Thyroid gland (tissue), 4 donors: ENCODE measurements around the gene KIF2A. TPM values are rescaled to one million over a fixed set of nuclear protein-coding genes. Genes with fewer than 3 reads are reported as not detected.

ENCODE experiments used
- DNase-seq, 2 donors: peaks; one replicate each; pipeline ENCODE4 v3.0.0-alpha.2; 2019
- H3K27ac ChIP-seq, 3 donors: fragments of 200-600 bp; sonication (generic); 1 replicate in 2 of 3; 2 replicates in 1 of 3; pipeline ENCODE4 v1.5.1; 2016 to 2019; ENCODE audit warnings: mild to moderate bottlenecking in 1 of 3, moderate library complexity in 1 of 3
- H3K27me3 ChIP-seq: fragments of 200-600 bp; sonication (generic); one replicate; pipeline ENCODE4 v1.5.1; 2019
- H3K36me3 ChIP-seq, 2 donors: fragments of 200-600 bp; sonication (generic); one replicate each; pipeline ENCODE4 v1.5.1; 2016 to 2019
- H3K4me1 ChIP-seq, 2 donors: fragments of 200-600 bp; sonication (generic); one replicate each; pipeline ENCODE4 v1.5.1; 2017 to 2019
- H3K4me3 ChIP-seq, 3 donors: fragments of 200-600 bp; sonication (generic); replicated peaks in 1 of 3; 1 replicate in 2 of 3; 2 replicates in 1 of 3; pipeline ENCODE4 v1.5.1; 2016; ENCODE audit warnings: mild to moderate bottlenecking in 1 of 3
- H3K9me3 ChIP-seq: fragments of 200-600 bp; sonication (generic); one replicate; pipeline ENCODE4 v1.5.1; 2017
- CTCF ChIP-seq, 6 experiments: fragments of 200-600 bp in 3 of 6; fragments of 450-650 bp in 3 of 6; sonication (generic) in 3 of 6; IDR thresholded peaks; one replicate each; pipeline ENCODE4 v1.5.1; 2016 to 2019; ENCODE audit warnings: antibody characterized with exemption in 6 of 6, mild to moderate bottlenecking in 2 of 6, inconsistent platforms in 1 of 6, moderate library complexity in 1 of 6
- POLR2A ChIP-seq, 2 donors: fragments of 450-650 bp; IDR thresholded peaks; one replicate each; pipeline ENCODE4 v1.6.1; 2017; ENCODE audit warnings: antibody characterized with exemption in 2 of 2, mild to moderate bottlenecking in 2 of 2, moderate library complexity in 1 of 2
- WGBS, 2 donors: methylation state at CpG; one replicate each; pipeline ENCODE4 v1.1.5; 2017; 5-methylcytosine and 5-hydroxymethylcytosine counted together
- intact Hi-C: fragments of 100-400 bp; cut with DNase I; formaldehyde crosslinking; loops from one replicate; pipeline ENCODE4 v1.15.1; 2023
- total RNA-seq, 4 donors: library from RNA; depleted of rRNA; stranded (reverse); fragments of >200 nt; gene quantifications; one replicate each; pipeline ENCODE4 v1.2.3, GENCODE V29; 2016

KIF2A gene
- total RNA-seq, 4 donors from 2014 or later: 34.9 to 118 (median 54.8) TPM

DNA sequence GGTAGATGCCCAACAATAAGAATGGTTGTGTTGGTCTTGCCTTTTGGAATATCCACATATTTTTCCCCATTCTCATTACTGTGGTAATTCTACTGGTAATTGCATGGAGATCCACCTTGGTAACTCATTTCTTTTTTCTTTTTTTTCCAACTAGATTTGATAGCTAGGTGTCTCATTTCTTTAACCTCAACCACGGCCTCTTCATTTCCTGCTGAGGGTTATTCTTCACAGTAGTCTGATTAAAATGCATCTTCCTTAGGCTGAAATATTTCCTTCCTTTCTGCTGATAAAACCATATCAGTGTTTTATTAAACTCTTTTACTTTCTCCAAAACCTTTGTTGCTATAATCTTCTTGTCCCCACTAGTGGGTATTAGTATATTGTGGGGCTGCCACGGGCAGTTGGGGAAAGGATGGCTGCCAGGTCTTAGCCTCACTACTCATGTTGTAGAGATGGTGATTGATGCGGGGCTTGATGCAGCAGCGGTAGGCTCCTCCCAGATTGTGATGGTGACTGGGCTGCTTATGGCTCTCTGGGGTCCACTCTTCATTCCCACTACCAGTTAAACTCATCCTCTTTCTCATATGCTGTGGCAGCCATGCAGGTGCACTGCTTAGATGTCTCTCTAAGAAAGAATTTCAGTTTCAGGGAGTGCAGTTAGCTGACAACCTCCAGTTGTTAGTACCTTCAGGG, 35.9 kb downstream of the KIF2A start:
- no peaks in the 10 kb centered on the region for H3K27me3 ChIP-seq
- TF ChIP-seq POLR2A (IDR thresholded peaks at IDR 0.05) (no peak), CTCF (IDR thresholded peaks at IDR 0.05) (no peak)
- intact Hi-C loops: no loop called here
- WGBS, 2 donors: 91 to 95% methylated on average over 4 of the region's 4 CpGs
- DNase-seq: no peak
- H3K9me3 ChIP-seq: no peaks in the 10 kb centered on the region
- no peaks in the 10 kb centered on the region for H3K4me1 ChIP-seq
- H3K27ac ChIP-seq: no peak overlapping the region
- H3K4me3 ChIP-seq: no peak overlapping the region
- no peaks in the 10 kb centered on the region for H3K36me3 ChIP-seq

GRCh38 chr5:62342476-62342837, 36.5 kb downstream of the KIF2A start:
- intact Hi-C loops: no loop called here
- Histone ChIP-seq H3K4me3 (no peak overlapping the region), H3K36me3 (no peaks in the 10 kb centered on the region), H3K9me3 (no peaks in the 10 kb centered on the region), H3K27ac (no peak overlapping the region), H3K4me1 (no peaks in the 10 kb centered on the region), H3K27me3 (no peaks in the 10 kb centered on the region)
- DNase-seq: no peak
- TF ChIP-seq POLR2A (IDR thresholded peaks at IDR 0.05) (no peak), CTCF (IDR thresholded peaks at IDR 0.05) (no peak)
- WGBS, 2 donors: 98% methylated on average over 2 of the region's 2 CpGs

DNA sequence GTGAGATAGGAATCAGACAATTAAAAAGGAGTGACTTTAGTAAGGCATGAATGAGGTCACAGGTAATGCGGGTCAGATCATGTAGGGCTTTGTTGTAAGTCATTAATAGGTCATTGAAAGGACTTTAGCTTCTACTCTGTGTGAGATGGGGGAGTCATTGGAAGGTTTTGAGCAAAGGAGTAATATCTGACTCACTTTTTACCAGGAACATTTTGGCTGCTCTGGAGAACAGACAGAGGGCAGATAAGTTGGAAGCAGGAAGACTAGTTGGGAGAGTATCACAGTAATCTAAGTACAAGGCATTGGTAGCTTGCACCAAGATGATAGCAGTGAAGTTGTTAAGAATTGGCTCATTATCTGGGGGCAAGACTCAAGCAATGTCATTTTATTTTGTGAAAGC, 37.4 kb downstream of the KIF2A start:
- TF ChIP-seq POLR2A (IDR thresholded peaks at IDR 0.05) (no peak), CTCF (IDR thresholded peaks at IDR 0.05) (no peak)
- Histone ChIP-seq H3K9me3 (no peaks in the 10 kb centered on the region), H3K27ac (no peak overlapping the region), H3K4me1 (no peaks in the 10 kb centered on the region), H3K27me3 (no peaks in the 10 kb centered on the region), H3K36me3 (peaks cover 0 to 1% of the 10 kb centered on the region in 2 donors), H3K4me3 (no peak overlapping the region)
- 100% methylated on average over 1 of the region's 1 CpG for WGBS, 2 donors
- intact Hi-C loops: no loop called here
- DNase-seq: no peak

- H3K27me3 ChIP-seq: no peaks in the 10 kb centered on the region
- H3K4me1 ChIP-seq: no peaks in the 10 kb centered on the region
- no peaks in the 10 kb centered on the region for H3K9me3 ChIP-seq
- 95 to 96% methylated on average over 2 of the region's 2 CpGs for WGBS, 2 donors
- intact Hi-C loops: no loop called here
- no peak overlapping the region for H3K4me3 ChIP-seq
- no peak overlapping the region for H3K27ac ChIP-seq
- no peak for DNase-seq
- TF ChIP-seq POLR2A (IDR thresholded peaks at IDR 0.05): no peak
- no peak for TF ChIP-seq CTCF (IDR thresholded peaks at IDR 0.05)
- peaks cover 0 to 5% of the 10 kb centered on the region in 2 donors for H3K36me3 ChIP-seq
Measured at GRCh38 chr5:62346748-62347147, 40.7 kb downstream of the KIF2A start.

DNA sequence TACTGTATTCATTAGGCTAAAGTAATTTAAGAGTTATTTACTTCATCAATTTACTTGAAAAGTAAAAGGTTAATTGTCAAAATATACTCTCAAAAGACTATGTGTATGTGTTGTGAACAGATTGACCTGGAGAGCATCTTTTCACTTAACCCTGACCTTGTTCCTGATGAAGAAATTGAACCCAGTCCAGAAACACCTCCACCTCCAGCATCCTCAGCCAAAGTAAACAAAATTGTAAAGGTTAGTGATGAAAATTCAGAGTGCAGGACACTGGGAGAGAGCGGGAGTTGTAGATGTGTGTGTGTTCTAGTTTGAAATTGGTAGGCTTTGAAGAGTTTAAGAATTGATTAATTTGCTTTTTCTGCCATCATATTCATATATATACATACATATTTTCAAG, 41.9 kb downstream of the KIF2A start:
- no peak for DNase-seq
- Histone ChIP-seq H3K27ac (no peak overlapping the region), H3K4me3 (no peak overlapping the region), H3K9me3 (no peaks in the 10 kb centered on the region), H3K4me1 (no peaks in the 10 kb centered on the region), H3K27me3 (no peaks in the 10 kb centered on the region), H3K36me3 (peaks cover 0 to 14% of the 10 kb centered on the region in 2 donors)
- TF ChIP-seq CTCF (IDR thresholded peaks at IDR 0.05): no peak
- no peak for TF ChIP-seq POLR2A (IDR thresholded peaks at IDR 0.05)
- intact Hi-C loops: no loop called here
- WGBS, 2 donors: 98 to 100% methylated on average over 1 of the region's 1 CpG
